Middle frontal gyrus (tissue), 1 donor: ENCODE measurements around the gene FHOD3.
"Not testable (repeated sequence)": the region's sequence is repeated elsewhere in the genome, so short reads cannot be mapped to it uniquely, and the experiment has no call there.

Experiments
- DNase-seq: peaks from one replicate; pipeline ENCODE4 v3.0.0-alpha.2; 2015; ENCODE audit warnings: low spot score; ENCODE audit errors: extremely low spot score

Gene FHOD3

DNA sequence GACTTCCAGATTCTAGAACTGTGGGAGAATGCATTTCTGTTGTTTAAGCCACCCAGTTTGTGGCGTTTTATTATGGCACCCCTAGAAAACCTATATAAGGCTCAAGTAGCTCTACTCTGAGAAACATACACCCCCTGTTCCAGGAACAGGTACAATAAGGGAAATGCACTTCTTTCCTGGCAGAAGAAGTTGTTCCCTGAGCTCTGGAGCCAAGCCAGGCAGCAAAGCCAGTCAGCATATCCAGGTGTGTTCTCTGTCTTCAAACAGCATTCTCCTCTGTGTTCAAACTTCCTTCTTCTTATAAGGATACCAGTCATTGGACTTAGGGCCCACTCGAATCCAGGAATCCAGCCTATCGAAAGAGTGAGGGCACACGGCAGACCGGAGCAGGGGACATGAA is 434.8 kb downstream of the FHOD3 start:
- no peak for DNase-seq

DNA sequence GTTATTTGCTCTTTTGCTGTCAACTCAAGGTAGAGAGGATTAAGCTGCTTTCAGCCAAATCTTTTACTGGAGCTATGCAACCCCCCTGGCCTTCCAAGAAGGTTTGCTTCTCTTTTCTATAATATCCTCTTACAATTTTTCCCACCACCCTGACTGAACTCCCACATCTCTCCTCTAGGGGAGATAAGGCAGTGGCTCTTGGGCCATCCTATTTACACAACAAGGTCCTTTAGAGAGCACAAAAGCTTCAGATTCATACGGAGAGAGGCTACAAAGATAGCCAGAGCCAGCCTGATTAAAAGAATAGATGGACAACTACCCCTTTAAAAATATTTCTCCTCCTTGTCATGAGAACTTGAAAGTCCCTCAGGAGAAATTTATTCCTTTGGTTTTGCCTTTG is 435.6 kb downstream of the FHOD3 start:
- DNase-seq = no peak

DNA sequence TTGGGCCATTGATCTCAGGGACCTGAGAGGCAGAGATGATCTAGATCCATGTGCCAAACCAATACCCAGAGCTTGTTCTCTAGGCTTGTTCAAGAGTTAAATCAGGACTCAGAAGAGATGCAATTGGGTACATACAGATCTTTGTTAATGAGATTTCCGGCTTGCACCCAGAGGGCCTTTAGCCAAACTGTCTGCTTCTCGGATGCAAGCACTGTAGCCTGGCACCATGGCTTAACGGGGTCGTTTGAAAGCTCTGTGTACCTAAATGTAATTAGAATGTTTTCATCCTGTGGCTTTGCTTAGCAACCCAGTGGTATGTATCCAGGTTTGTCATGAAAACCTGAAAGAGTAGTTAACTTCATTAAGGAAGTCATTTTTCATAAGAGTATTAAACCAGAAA is 437.1 kb downstream of the FHOD3 start:
- DNase-seq = no peak

DNA sequence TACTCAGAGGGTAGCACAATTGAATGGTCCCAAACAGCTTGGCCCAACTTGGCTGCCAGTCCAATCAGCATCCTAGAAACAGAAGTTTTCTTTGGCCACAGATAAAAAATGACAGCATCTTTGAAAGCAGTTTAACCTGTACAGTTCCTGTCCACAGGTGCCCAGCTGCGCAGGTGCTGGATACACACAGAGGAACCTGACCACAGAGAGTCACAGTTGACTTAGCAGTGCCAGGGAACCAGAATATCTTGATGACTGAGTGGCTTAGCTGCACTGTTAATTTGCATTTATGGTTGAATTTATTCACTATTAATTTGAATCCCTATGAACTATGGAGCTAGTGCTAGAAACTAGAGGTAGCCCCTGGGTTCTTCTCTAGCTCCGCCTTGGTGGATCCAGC is 437.6 kb downstream of the FHOD3 start:
- no peak for DNase-seq

DNA sequence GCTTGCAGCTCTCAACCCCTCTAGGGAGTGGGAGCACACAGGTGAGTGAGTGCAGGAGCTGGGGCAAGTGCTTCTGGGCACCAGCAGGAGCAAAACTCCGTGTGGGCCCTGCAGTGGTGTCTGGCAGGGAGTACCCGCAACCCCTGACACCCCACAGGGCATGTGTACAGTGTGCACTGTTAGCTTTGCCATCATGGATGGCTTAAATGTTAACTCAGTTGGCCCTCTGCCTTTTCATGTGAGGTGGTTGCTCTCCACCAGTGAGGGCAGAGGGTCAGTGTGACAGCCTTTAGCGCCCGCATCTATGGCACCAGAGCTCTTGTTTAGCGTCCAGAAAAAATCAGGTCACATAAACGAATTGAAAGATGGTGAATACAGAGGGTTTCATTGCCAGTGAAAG is 438.6 kb downstream of the FHOD3 start:
- DNase-seq = no peak

DNA sequence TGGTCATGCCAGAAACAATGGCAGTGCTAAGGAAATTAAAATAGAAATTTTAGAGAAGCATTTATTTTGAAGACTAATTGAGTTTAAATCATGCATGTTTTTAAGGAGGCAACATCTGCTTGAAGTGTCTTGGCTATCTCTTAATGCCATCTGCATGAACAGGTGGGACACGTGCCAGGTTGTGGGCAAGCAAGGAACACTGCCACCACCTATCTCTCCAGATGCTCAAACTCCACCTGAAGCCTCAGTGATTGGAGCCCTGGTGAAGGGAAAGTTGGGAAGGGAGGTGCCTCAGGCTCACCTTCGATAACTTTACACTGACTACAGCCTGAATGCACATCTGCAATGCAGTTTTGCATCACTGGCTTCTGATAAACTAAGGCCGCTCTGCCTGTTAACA is 439.8 kb downstream of the FHOD3 start:
- DNase-seq = no peak

DNA sequence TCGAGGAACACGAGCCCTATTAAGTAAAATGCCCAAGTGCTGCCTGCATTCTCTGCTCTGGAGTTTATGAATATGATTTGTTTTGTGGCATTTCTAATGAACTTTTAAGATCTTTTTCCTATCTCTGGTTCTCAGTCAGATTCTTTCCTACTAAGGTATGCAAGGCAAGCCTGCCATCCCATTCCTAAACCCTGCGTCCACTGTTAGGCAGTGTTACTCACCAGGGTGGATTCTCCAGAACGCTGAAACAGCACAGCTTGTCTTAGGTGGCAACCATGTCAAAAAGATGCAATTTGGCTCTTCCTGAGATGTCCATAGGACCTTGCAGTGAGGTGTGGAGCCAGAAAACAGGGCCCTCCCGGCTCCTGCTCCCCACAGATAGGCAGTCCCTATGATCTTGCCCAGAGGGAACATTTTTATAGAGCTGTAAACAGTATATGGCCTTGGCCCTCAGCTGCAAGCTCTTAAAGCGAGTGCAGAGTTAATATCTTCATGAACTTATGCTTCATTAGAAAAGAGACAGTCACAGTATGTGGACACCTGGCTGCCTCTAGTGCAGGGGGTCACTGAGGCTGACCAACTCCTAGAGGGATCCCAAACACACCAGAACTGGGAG is 446.9 kb downstream of the FHOD3 start:
- DNase-seq = no peak

DNA sequence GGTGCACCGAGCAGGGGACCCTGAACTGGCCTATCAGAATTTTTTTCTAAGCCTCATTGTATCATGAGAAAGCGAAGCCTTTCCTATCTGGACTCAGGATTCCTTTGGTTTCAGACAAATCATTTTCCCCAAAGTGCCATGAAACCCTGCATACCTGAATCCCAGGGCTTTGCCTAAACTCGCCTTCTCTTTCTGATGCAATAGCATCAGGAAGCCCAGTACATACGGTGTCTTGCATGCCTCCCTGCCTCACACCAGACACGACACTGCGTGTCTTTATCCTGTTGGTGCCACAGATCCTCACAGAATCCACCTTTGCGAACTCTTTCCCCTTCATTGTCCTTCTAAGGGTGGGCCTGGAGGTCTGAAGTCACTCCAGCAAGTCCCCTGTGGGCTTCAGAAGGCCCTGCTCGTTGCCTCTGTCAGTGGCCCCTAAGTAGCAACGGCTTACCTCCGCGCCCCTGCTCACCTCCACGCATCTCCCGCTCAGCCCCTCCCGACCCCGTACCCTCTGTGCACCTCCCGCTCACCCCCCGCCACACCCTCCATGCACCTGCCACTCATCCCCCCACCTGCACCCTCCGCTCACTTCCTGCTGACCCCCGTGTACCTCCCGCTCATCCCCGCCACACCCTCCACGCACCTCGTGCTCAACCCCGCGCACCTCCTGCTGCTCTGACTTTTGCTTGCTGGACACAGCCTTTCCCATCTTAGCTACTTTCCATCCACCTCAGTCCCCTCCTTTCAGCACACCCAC is 447.9 kb downstream of the FHOD3 start:
- no peak for DNase-seq

DNA sequence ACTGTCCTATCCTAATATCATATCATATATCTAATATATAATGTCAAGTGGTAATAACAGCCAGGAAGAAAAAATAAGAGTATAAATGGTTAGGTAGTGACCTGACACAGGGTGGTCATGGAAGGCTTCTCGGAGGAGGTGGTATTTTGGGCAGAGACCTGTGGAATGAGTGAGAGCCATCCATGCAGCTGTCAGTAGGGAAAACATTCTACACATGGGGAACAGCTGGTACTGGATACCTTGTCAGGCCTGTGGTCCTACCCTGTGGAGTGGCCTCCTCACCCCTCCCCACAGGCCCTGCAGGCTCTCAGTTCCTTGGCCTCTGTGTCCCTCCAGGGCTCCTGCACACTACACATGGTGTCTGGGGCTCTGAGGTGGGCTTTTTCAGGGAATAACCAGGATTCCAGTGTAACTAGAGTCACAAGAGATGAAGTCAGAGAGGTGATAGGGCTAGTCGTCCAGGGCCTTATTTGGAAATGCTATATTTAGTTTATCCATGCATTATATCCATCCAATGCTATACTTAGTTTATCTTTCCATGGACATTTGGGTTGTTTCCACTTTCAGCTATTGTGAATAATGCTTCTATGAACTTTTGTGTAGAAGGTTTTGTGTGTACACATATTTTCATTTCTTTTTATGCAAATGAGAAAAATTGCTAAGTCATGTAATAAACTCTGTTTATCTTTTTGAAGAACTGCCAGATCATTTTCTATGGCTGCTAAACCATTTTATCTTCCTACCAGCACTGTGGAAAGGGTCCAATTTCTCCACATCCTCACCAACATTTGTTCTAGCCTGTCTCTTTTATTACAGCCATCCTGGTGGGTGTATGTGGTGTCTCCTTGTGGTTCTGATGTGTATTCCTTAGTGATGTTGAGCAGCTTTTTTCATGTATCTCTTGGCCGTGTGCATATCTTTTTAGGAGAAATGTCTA is 455.7 kb downstream of the FHOD3 start:
- DNase-seq = peak; percentile 27

DNA sequence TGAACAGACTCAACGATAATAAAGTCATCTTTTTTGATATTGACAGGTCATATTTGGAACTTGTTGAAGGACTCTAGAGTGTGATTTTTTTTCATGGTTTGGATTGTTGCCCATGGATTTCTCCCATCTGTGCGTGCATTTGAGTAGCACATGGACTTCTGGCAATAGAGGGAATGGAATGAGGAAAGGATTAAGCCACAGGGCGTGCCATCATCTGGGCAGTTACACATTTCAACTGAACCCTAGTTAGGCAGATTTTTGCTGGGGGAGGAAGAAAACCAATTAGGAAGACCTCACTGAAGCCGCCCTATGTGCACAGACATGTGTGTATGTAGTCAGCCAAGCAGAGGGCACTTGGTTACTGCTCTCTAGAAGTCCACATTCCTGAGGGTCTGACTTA is 458.7 kb downstream of the FHOD3 start:
- DNase-seq = no peak

DNA sequence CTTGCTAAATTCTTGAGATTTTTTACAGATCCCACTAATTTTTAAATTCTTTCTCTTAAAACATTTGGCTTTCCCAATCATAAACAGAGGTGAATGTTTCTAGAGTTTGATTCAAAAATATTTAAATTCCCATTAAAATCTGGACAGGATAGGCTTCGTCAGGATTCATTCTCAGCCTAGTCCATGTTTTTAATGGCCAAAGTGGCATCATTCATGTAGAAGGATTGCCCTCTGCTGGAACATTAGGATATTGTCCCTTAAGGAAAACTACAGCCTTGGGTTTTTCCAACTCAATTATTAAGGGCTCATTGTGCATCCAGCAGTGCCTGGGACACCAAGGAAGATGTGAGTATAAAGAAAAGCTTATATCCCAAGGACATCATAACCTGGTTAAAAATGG is 459.6 kb downstream of the FHOD3 start:
- DNase-seq = peak; percentile 70

DNA sequence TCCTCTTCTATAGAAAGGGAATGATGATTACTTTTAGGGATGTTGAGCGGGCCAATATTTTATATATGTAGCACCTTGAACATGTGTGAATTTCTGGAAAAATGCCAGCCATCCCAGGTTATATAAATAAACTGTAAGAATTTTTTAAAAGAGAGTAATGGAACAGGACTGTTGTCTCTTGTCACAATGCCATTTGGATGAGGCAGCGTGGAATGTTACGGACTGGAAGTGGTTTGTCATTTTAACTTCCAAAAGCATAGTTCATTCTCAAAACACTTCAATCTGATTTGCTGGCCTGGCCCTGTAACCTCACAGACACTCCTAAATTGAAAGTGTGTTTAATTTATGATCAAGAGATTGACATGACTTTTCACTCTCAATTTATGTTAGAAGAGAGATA is 460.5 kb downstream of the FHOD3 start:
- DNase-seq = no peak

DNA sequence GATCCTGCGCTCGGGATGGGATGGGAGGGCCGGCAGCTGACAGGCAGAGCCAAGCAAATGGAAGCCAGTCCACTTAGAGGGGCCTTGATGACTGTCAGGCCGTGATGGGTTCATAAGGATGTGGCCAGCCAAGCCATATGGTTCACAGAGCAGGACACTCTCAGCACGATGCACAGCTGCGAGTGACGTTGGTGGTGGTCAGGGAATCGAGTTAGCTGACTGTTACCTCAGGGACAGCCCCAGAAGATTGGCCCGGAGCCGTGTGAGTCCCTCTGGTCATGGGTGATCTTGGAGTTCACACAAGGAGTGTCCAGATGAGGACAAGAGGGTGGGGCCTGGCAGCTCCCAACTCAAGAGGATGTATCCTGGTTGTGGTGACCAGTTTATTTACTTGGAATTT is 461.1 kb downstream of the FHOD3 start:
- DNase-seq = no peak

DNA sequence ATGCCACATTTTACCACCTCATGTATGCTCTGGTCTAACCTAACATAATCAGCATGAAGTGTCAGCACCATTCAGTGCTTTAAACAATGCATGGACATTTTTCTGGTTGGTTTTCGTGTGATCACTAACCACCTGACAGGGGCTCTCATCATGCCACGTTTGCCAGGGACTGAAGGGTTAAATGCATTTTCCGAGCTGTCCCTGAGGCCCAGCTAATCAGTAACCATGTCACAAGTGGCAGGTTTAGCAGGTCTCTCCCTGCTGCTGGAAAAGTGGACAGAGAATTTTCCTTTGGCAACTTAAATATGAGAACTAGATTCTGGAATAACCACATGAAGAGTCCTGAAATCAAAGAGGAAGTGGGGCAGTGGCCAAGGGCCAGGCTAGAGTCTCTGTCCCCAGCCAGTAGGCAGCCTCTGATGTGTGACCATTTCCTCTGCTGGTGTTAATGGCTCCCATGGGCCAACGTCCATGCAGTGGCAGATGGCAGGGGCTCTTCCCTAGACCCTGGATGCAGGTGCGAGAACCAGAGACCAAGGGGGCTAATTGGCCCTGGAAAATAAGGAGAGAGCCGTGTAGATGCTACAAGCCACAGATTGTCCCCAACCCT is 461.8 kb downstream of the FHOD3 start:
- DNase-seq = no peak

DNA sequence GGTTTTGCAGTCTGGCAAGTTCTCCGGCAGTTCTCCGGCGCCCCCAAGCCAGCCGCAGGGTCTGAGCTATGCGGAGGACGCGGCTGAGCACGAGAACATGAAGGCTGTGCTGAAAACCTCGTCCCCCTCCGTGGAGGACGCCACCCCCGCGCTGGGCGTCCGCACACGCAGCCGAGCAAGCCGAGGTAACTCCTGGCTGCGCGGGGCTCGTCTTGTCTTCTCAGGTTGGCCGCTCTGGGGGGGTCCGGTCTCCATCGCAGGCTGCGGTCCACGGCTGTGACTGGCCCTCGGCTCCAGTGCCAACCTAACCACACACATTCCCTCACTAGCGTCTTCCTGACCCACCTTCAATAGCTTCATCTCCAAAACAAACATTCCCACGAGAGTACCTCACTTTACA is 463.1 kb downstream of the FHOD3 start:
- DNase-seq = no peak

DNA sequence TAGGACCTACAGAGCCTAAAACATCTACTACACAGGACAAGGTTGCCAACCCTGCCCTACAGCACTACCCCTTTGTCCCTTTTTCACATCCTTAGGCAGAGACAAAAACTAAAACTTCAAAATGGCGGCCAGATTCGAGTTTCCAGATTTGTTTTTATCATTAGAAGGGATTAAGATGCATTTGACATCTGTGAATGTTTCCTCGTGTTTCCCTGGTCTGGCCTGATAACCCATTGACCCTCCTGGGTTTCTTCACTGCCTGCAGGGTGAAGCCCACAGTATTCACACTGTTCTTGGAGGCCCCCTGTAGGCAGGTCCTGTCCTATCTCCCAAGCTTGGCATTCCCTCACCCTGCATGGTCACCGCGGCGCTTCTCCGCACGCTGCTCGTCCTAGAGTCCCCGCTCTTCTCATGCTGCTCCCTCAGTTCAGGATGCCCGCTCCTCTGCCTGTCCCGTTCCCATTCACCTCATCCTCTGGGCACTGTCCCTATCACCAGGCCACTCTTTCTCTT is 463.7 kb downstream of the FHOD3 start:
- DNase-seq = no peak

DNA sequence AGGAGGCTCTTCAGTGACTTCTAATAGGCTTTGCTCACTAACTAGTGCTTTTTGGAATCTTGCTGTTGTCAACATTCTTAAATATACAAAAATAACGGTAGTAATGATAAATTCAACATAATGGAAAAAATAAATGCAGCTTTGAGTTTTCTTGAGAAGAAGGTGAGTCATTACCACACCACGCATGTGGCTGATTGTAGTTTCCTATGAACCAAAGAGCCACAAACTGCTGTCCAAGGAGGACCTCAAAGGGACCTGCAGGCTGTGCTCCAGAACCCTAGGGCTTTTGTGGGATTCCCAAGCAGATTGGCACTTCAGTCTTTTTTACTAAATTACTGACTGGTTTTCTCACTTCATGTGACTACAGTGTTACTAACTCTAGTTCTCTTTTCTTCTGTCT is 464.6 kb downstream of the FHOD3 start:
- no peak for DNase-seq

DNA sequence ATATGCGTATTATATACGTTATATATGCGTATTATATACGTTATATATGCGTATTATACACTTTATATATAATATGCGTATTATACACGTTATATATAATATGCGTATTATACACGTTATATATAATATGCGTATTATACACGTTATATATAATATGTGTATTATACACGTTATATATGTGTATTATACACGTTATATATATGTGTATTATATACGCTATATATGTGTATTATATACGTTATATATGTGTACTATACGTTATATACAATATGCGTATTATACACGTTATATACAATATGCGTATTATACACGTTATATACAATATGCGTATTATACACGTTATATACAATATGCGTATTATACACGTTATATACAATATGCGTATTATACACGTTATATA is 465.5 kb downstream of the FHOD3 start:
- not testable (repeated sequence) for DNase-seq

DNA sequence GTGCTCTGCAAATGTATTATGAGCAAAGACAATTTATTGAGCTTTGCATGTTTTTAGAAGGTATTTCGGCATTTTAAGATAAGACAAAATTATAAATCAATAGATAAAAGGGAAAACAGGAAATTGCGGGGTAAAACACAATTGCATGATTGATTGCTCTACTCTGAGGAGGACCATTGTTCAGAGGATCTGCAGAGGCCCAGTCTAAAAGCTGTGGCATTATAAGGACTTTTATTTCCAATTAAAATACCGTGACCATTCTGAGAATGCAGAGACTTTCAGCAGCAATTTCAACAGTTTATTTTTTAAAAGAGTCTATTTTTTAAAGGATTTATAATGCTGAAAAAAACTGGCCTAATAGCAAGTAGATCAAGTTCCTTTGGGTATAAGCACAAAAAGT is 469.3 kb downstream of the FHOD3 start:
- DNase-seq = no peak

DNA sequence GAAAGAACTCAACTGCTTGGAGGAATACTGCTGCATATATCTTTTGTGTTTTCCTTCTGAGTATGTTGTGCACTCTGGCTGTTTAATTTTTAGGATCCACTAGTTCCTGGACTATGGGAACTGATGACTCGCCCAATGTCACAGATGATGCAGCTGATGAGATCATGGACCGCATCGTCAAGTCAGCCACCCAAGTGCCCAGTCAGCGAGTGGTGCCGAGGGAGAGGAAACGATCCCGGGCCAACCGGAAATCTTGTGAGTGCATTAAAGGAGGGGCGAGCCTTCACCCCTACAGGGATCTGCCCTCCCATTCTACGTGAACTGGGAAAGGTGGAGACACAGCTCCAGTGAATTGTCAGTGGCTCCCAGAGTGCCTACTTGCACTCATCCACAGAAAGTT is 471.7 kb downstream of the FHOD3 start:
- no peak for DNase-seq

DNA sequence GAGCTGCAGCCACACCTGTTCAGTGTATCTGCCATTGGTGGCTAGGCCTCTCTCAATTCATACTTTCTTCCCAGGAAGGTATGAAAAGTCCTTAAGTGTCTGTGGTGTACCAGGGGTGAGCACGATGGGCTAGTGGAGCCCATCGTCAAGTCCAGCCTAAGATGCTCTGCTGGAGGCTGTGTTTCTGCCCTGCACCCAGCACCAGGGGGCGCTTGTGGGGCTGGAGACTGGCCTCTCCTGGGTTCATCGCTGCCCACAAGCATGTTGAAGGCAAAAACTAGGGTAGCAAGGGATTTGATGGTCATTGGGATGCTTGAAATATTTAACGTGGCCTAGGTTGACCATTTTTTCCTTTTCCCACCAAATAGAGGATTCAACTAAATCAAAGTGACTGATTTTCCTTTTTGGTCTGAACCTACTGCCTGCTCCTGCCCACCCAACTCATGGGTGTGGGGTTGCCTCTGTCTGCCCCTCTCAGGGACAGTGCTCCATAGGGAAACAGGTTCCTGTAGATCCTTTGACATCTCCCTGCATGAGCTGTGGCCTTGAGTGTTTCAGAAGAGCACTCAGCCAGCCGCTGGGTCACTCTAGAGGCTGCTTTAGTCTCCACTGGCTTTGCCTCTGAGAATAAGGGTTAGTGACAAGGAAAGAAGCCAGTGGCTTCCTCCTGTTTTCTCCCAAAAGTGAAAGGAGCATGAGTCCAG is 472.2 kb downstream of the FHOD3 start:
- no peak for DNase-seq
